Vagina (tissue), 2 donors: ENCODE measurements around the gene COBLL1. TPM values are rescaled to one million over a fixed set of nuclear protein-coding genes. Genes with fewer than 3 reads are reported as not detected.

Experiments used
- DNase-seq, 2 donors: peaks; one replicate each; pipeline ENCODE4 v3.0.0-alpha.2; 2017; ENCODE audit errors: extremely low spot score in 2 of 2
- H3K27ac ChIP-seq: fragments of 200-600 bp; sonication (generic); one replicate; pipeline ENCODE4 v1.5.1; 2019
- H3K27me3 ChIP-seq: fragments of 200-600 bp; sonication (generic); one replicate; pipeline ENCODE4 v1.5.1; 2019
- H3K36me3 ChIP-seq, 2 donors: fragments of 200-600 bp; sonication (generic); one replicate each; pipeline ENCODE4 v1.5.1; 2017 to 2019
- H3K4me1 ChIP-seq: fragments of 200-600 bp; sonication (generic); one replicate; pipeline ENCODE4 v1.5.1; 2019
- H3K4me3 ChIP-seq, 2 donors: fragments of 200-600 bp; sonication (generic); 1 replicate in 1 of 2; 2 replicates in 1 of 2; pipeline ENCODE4 v1.5.1; 2016 to 2019
- H3K9me3 ChIP-seq: fragments of 200-600 bp; sonication (generic); one replicate; pipeline ENCODE4 v1.5.1; 2019
- CTCF ChIP-seq, 3 experiments: fragments of 450-650 bp in 2 of 3; fragments of 200-600 bp in 1 of 3; sonication (generic) in 1 of 3; IDR thresholded peaks; one replicate each; pipeline ENCODE4 v1.5.1; 2017 to 2019; ENCODE audit warnings: antibody characterized with exemption in 3 of 3, mild to moderate bottlenecking in 2 of 3, moderate library complexity in 2 of 3
- POLR2A ChIP-seq, 2 donors: fragments of 450-650 bp; IDR thresholded peaks; one replicate each; pipeline ENCODE4 v1.6.1; 2017; ENCODE audit warnings: antibody characterized with exemption in 2 of 2, mild to moderate bottlenecking in 2 of 2, moderate library complexity in 2 of 2
- POLR2AphosphoS5 ChIP-seq, 2 donors: sonication (generic); formaldehyde crosslinking; IDR thresholded peaks; one replicate each; pipeline ENCODE4 v1.9.0; 2017; ENCODE audit warnings: antibody characterized with exemption in 2 of 2, mild to moderate bottlenecking in 2 of 2, low read depth in 1 of 2; ENCODE audit not compliant: insufficient read depth in 1 of 2
- intact Hi-C: fragments of 100-400 bp; cut with DNase I; formaldehyde crosslinking; loops from one replicate; pipeline ENCODE4 v1.15.1; 2023
- total RNA-seq: library from RNA; depleted of rRNA; stranded (reverse); fragments of >200 nt; gene quantifications from one replicate; pipeline ENCODE4 v1.2.3, GENCODE V29; 2016

The COBLL1 gene
- total RNA-seq, 1 donor from 2014 or later: 79.6 TPM

GRCh38 chr2:164747783-164748433 lies 93.7 kb downstream of the COBLL1 start:
- Histone ChIP-seq H3K4me3 (no peak overlapping the region), H3K27ac (no peak overlapping the region), H3K9me3 (no peaks in the 10 kb centered on the region), H3K4me1 (no peaks in the 10 kb centered on the region), H3K36me3 (no peaks in the 10 kb centered on the region), H3K27me3 (no peaks in the 10 kb centered on the region)
- intact Hi-C loops: no loop called here
- no peak for DNase-seq
- no peak for TF ChIP-seq POLR2A (IDR thresholded peaks at IDR 0.05)
- TF ChIP-seq CTCF (IDR thresholded peaks at IDR 0.05): no peak
- no peak for TF ChIP-seq POLR2AphosphoS5 (IDR thresholded peaks at IDR 0.05; ENCODE audit: insufficient read depth in 1 of 2, low read depth in 1 of 2)

- Histone ChIP-seq H3K27ac (no peak overlapping the region), H3K36me3 (no peaks in the 10 kb centered on the region), H3K4me3 (no peak overlapping the region), H3K27me3 (no peaks in the 10 kb centered on the region), H3K9me3 (no peaks in the 10 kb centered on the region), H3K4me1 (no peaks in the 10 kb centered on the region)
- TF ChIP-seq CTCF (IDR thresholded peaks at IDR 0.05): no peak
- no peak for TF ChIP-seq POLR2A (IDR thresholded peaks at IDR 0.05)
- TF ChIP-seq POLR2AphosphoS5 (IDR thresholded peaks at IDR 0.05; ENCODE audit: insufficient read depth in 1 of 2, low read depth in 1 of 2): no peak
- intact Hi-C loops: no loop called here
- no peak for DNase-seq
Observed at GRCh38 chr2:164747140-164747539, 94.5 kb downstream of the COBLL1 start.

GRCh38 chr2:164746713-164747112 lies 94.9 kb downstream of the COBLL1 start:
- intact Hi-C loops: no loop called here
- no peak for DNase-seq
- no peak overlapping the region for H3K27ac ChIP-seq

GRCh38 chr2:164745012-164745797 lies 96.4 kb downstream of the COBLL1 start:
- H3K9me3 ChIP-seq: no peaks in the 10 kb centered on the region
- TF ChIP-seq POLR2A (IDR thresholded peaks at IDR 0.05) (no peak), POLR2AphosphoS5 (IDR thresholded peaks at IDR 0.05; ENCODE audit: insufficient read depth in 1 of 2, low read depth in 1 of 2) (no peak), CTCF (IDR thresholded peaks at IDR 0.05) (no peak)
- intact Hi-C loops: no loop called here
- no peaks in the 10 kb centered on the region for H3K36me3 ChIP-seq
- H3K27ac ChIP-seq: no peak overlapping the region
- no peak for DNase-seq
- peaks cover 2% of the 10 kb centered on the region for H3K4me1 ChIP-seq
- H3K4me3 ChIP-seq: no peak overlapping the region
- H3K27me3 ChIP-seq: no peaks in the 10 kb centered on the region

More at GRCh38 chr2:164746713-164747112, 94.9 kb downstream of the COBLL1 start:
- Histone ChIP-seq H3K36me3 (no peaks in the 10 kb centered on the region), H3K4me1 (no peaks in the 10 kb centered on the region), H3K27me3 (no peaks in the 10 kb centered on the region), H3K9me3 (no peaks in the 10 kb centered on the region), H3K4me3 (no peak overlapping the region)
- TF ChIP-seq CTCF (IDR thresholded peaks at IDR 0.05): no peak
- no peak for TF ChIP-seq POLR2A (IDR thresholded peaks at IDR 0.05)
- no peak for TF ChIP-seq POLR2AphosphoS5 (IDR thresholded peaks at IDR 0.05; ENCODE audit: insufficient read depth in 1 of 2, low read depth in 1 of 2)
